ENCODE results near the gene TERT.

TERT gene

DNA sequence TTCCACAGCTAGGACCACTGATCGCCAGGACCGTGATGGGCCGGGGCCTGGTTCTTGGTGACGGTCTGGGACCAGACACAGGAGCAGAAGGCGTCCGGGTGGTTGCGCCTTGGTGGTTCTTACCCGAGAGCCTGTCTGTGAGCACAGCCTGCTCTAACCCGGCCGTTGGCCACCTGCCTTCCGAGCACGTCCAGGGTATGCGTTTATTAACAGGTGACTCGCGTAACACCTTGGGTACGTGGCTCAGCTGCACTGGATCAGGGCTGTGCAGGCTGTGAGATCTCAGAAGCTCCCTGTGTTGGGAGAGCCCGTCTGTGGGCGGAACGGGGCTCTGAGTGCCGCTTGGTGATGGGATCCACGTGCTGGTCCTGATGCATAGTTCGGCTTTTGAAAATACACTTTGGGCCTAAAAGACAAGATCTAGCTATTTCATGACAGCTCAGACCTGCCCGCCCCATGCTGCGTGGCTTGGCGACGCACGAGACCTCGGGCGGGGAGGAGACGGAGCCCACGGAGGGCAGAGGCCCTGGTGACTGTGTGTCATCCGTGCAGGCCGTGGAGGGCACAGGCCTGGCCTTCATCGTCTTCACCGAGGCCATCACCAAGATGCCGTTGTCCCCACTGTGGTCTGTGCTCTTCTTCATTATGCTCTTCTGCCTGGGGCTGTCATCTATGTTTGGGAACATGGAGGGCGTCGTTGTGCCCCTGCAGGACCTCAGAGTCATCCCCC, 76.4 kb downstream of the TERT start:
- no peaks in the 10 kb centered on the region for H3K9me3 Mint-ChIP-seq
- H3K4me3 Mint-ChIP-seq: no peak overlapping the region
- no peaks in the 10 kb centered on the region for H3K27me3 Mint-ChIP-seq
- no peak overlapping the region for H3K27ac Mint-ChIP-seq
- H3K36me3 Mint-ChIP-seq (ENCODE audit: low read depth): no peaks in the 10 kb centered on the region
- no peaks in the 10 kb centered on the region for H3K4me1 Mint-ChIP-seq (ENCODE audit: low read depth)

DNA sequence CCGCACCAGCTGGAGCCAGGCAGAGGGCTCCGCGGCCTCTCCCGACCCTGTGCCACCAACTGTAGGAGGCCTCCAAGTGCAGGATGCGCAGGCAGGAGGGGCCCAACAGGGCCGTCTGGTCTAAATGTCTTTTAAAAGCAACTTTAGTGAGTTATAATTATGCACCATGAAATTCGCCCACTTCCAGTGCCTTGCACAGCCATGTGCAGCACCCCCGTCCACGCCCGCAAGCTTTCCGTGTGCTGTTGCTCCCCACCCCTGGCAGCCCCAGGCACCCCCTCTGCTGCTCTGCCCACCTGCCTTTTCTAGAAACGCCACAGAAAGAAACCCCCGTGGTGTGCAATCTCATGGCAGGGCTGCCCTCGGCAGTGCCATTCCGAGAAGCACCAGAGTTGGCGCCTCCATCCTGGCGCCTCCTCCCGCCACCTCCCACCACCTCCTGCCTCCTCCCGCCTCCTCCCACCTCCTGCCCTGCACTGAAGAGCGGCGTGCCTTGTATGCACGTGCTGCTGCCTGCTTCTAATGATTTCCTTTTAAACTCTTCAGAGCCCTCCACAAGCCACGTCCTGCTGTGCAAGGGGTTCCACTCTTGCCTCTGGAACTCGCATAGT, 77.2 kb downstream of the TERT start:
- H3K27ac Mint-ChIP-seq: no peak overlapping the region
- no peaks in the 10 kb centered on the region for H3K9me3 Mint-ChIP-seq
- H3K36me3 Mint-ChIP-seq (ENCODE audit: low read depth): no peaks in the 10 kb centered on the region
- no peak overlapping the region for H3K4me3 Mint-ChIP-seq
- H3K4me1 Mint-ChIP-seq (ENCODE audit: low read depth): no peaks in the 10 kb centered on the region
- H3K27me3 Mint-ChIP-seq: no peaks in the 10 kb centered on the region

DNA sequence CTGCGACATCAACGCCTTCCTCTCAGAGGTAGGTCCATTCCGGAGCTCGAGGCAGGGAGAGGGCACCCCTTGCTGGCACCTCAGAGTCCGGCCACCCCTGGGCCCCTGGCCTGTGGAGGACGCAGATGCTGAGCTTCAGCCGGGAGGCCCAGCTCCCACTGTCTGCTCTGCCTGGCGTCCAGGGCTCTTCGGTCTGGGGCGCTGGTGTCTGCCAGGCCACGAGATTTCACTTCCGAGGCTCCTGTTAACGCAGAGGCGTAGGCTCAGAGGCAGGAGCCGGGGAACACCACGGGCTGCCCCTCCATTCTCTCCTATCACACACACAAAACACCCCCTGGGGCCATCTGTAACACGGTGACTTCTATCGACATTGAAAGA, 78.0 kb downstream of the TERT start:
- Mint-ChIP-seq H3K4me3 (no peak overlapping the region), H3K9me3 (no peaks in the 10 kb centered on the region), H3K27ac (no peak overlapping the region), H3K4me1 (ENCODE audit: low read depth) (no peaks in the 10 kb centered on the region), H3K27me3 (no peaks in the 10 kb centered on the region), H3K36me3 (ENCODE audit: low read depth) (no peaks in the 10 kb centered on the region)

DNA sequence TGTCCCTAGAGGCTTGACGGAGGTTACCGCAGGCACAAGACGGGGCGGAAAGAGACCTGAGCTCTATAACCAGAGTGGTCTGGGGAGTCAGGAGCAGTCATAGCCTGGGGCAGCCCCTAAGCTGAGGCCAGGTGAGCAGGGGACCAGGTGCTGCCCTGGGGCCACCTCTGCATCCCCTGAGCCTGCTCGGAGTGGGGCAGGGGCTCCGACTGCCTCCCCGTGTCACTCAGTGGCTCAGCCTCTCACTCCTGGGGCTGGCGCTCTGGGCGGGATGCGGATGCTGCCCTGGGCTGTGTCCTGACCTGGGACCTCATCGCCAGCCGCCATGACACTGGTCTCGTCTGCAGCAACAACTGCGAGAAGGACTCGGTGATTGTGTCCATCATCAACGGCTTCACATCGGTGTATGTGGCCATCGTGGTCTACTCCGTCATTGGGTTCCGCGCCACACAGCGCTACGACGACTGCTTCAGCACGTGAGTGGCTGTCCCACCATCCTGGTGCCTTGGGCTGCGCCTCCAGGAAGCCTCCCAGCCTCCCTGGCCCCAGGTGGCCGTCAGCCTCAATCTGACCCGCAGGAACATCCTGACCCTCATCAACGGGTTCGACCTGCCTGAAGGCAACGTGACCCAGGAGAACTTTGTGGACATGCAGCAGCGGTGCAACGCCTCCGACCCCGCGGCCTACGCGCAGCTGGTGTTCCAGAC, 78.5 kb downstream of the TERT start:
- no peak overlapping the region for H3K4me3 Mint-ChIP-seq
- H3K4me1 Mint-ChIP-seq (ENCODE audit: low read depth): no peaks in the 10 kb centered on the region
- H3K27me3 Mint-ChIP-seq: no peaks in the 10 kb centered on the region
- H3K36me3 Mint-ChIP-seq (ENCODE audit: low read depth): no peaks in the 10 kb centered on the region
- no peak overlapping the region for H3K27ac Mint-ChIP-seq
- H3K9me3 Mint-ChIP-seq: no peaks in the 10 kb centered on the region

DNA sequence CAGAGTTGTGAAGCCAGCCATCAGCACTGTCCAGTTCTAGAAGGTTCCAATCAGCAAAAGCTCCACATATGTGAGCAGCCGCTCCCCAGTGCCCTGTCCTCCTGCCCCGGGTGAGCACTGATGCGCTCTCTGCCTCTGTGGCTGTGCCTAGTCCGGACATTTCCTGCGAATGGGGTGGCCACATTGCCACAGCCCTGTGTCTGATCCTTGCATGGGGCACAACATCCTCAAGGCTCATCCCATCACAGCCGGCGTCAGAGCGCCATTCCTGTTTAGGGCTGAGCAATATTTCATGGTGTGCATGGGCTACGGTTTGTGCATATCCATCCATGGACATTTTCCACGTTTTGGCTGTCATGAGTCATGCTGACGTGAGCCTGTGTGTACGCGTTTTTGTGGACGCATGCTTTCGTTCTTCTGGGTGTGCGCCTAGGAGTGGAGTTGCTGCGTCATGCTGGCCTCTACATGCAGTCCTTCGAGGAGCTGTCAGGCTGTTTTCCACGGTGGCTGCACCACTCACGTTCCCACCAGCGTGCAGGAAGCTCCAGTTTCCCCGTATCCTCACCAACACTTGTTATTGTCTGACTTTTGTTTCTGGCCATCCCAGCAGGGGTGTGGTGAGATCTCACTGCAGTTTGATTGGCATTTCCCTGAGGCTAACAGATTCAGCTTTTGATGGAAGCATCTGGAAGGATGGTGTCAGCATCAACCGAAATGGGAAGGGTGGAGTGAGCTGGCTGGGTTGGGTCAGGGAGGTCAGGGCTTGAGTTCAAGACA, 79.4 kb downstream of the TERT start:
- Mint-ChIP-seq H3K4me1 (ENCODE audit: low read depth) (no peaks in the 10 kb centered on the region), H3K9me3 (no peaks in the 10 kb centered on the region), H3K27me3 (no peaks in the 10 kb centered on the region), H3K36me3 (ENCODE audit: low read depth) (no peaks in the 10 kb centered on the region), H3K27ac (no peak overlapping the region), H3K4me3 (no peak overlapping the region)

DNA sequence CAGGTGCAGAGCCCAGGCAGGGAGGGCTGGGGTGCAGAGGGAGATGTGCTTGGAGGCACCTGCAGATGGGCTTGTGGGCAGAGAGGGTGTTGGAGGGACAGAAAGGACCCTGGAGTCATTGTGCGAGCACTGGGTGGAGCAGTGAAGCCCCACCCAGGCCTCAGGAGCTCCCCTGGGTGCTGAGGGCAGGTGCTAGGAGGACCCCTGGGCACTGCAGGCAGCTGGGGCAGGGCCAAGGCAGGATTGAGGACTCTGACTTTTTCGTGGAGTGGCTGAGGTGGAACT, 80.0 kb downstream of the TERT start:
- Mint-ChIP-seq H3K27ac (no peak overlapping the region), H3K9me3 (no peaks in the 10 kb centered on the region), H3K4me3 (no peak overlapping the region), H3K36me3 (ENCODE audit: low read depth) (no peaks in the 10 kb centered on the region), H3K27me3 (no peaks in the 10 kb centered on the region), H3K4me1 (ENCODE audit: low read depth) (no peaks in the 10 kb centered on the region)

DNA sequence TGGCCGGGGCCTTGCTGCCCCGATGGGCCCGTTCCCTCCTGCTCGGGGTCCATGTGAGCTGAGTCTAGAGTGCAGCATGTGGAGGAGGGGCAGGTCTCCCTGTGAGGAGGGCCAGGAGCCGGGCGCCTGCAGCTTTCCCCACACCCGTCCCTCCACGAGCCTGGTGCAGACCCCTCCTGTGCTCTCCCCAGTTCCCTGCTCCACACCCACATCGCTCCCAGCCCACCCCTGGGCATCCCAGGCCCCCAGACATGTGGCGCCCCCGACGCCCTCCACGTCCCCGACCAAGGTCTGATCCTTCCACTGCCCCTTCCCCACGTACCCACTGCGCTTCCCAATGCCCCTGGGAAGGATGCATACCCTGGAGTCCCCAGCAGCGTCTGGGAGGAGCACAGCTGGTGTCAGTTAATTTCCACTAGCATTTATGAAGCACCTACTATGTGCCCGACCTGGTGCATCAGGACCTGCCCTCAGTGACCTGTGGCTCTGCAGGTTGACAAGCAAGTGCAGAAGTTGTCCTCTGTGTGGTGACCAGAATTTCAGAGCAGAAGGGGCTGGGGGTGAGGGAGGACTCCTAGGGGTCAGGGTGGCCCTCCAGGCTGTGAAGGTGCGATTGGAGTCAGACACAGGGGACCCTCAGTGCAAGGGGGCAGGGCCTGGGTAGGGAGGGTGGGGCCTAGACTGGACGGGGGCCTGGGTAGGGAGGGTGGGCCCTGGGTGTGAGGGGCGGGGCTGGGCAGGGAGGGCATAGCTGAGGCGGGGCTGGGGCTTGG, 80.5 kb downstream of the TERT start:
- no peaks in the 10 kb centered on the region for H3K4me1 Mint-ChIP-seq (ENCODE audit: low read depth)
- H3K36me3 Mint-ChIP-seq (ENCODE audit: low read depth): no peaks in the 10 kb centered on the region
- H3K9me3 Mint-ChIP-seq: no peaks in the 10 kb centered on the region
- no peak overlapping the region for H3K27ac Mint-ChIP-seq
- no peaks in the 10 kb centered on the region for H3K27me3 Mint-ChIP-seq
- no peak overlapping the region for H3K4me3 Mint-ChIP-seq

DNA sequence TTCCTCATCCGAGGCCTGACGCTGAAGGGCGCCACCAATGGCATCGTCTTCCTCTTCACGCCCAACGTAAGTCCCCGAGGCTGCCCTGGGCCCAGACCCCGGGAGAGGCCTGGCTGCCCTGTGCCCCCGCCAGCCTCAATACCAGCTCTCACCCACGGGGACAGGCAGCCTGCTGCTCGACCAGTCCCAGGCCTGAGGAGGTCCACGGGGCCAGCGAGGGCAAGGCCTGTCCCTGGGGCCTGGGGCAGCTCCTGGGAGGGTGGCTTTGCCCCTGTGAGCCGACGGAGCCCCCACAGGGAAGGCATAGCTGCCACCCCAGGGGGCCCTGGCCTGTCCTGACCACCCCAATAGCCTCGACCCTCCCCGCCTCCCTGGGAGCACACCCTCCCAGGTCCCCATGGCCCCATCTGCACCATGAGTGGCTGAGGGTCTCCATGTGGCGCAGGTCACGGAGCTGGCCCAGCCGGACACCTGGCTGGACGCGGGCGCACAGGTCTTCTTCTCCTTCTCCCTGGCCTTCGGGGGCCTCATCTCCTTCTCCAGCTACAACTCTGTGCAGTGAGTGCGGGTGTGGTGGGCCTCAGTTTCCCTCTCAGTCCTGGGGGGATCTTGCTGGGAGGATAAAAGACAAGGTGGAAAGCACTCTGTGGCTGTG, 81.2 kb downstream of the TERT start:
- Mint-ChIP-seq H3K27me3 (no peaks in the 10 kb centered on the region), H3K36me3 (ENCODE audit: low read depth) (no peaks in the 10 kb centered on the region), H3K4me1 (ENCODE audit: low read depth) (no peaks in the 10 kb centered on the region), H3K27ac (no peak overlapping the region), H3K4me3 (no peak overlapping the region), H3K9me3 (no peaks in the 10 kb centered on the region)

DNA sequence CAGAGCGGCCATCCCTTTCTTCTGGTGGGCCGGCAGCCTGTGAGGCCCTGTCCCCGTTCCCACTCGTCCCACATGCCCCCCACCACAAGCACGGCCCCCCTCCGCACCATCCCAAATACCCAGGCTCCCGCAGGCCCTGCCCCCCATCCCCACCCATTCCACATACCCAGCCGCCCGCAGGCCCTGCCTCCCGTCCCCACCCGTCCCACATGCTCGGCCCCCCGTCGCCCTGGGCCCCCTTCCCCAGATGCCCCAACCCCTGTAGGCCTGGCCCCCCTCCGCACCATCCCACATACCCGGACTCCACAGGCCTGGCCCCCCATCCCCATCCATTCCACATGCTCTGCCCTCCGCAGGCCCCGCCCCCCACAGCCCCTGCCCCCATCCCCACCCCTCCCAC, 82.0 kb downstream of the TERT start:
- H3K36me3 Mint-ChIP-seq (ENCODE audit: low read depth): no peaks in the 10 kb centered on the region
- H3K4me1 Mint-ChIP-seq (ENCODE audit: low read depth): no peaks in the 10 kb centered on the region
- no peaks in the 10 kb centered on the region for H3K9me3 Mint-ChIP-seq
- no peaks in the 10 kb centered on the region for H3K27me3 Mint-ChIP-seq
- no peak overlapping the region for H3K27ac Mint-ChIP-seq
- H3K4me3 Mint-ChIP-seq: no peak overlapping the region

DNA sequence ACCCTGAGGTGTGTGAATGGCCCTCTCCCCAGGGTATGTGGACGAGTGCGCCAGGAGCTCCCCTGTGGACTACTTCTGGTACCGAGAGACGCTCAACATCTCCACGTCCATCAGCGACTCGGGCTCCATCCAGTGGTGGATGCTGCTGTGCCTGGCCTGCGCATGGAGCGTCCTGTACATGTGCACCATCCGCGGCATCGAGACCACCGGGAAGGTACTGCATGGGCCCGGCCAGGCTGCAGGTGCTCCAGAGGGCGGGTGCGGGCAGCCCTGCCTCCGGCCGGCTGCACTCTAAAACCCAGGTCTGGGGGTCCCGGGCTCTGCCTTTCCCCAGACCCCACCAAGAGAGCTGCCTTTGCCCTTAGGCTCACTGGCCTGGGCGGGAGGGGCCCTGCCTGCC, 82.6 kb downstream of the TERT start:
- Mint-ChIP-seq H3K36me3 (ENCODE audit: low read depth) (no peaks in the 10 kb centered on the region), H3K27me3 (no peaks in the 10 kb centered on the region), H3K4me3 (no peak overlapping the region), H3K9me3 (no peaks in the 10 kb centered on the region), H3K4me1 (ENCODE audit: low read depth) (no peaks in the 10 kb centered on the region), H3K27ac (no peak overlapping the region)

DNA sequence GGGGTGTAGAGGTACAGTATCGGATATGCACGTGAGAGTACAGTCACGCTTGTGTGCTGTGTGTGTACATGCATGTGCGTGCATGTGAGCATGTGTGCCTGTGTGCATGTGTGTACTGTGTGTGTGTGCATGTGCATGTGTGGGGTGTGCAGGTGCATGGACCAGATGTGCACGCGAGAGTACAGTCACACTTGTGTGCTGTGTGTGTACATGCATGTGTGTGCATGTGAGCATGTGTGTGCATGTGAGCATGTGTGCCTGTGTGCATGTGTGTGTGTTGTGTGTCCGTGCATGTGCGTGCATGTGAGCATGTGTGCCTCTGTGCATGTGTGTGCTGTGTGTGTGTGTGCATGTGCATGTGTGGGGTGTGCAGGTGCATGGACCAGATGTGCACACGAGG, 83.2 kb downstream of the TERT start:
- Mint-ChIP-seq H3K27me3 (no peaks in the 10 kb centered on the region), H3K4me1 (ENCODE audit: low read depth) (no peaks in the 10 kb centered on the region), H3K27ac (no peak overlapping the region), H3K9me3 (no peaks in the 10 kb centered on the region), H3K36me3 (ENCODE audit: low read depth) (no peaks in the 10 kb centered on the region), H3K4me3 (no peak overlapping the region)

DNA sequence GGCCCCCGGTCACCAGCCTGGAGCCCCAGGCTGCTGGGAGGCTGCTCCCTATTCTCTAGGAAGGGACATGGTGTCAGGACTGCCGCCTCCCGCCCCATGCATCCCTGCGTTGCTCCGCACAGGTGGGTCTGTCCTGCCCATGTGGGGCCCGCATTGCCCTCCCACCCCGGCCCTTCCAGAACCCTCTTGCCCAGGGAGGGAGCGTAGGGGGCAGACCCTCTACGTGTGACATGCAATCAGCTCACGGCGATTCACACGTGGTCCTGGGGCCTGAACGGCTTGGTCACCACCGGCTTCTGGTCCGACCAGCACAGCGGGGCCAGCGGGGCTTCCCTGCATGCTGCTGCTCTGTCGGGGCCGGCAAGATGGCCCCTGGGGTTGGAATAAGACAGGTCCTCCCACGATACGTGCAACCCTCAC, 84.0 kb downstream of the TERT start:
- Mint-ChIP-seq H3K27ac (no peak overlapping the region), H3K4me1 (ENCODE audit: low read depth) (no peaks in the 10 kb centered on the region), H3K27me3 (peaks cover 4% of the 10 kb centered on the region), H3K9me3 (no peaks in the 10 kb centered on the region), H3K36me3 (ENCODE audit: low read depth) (no peaks in the 10 kb centered on the region), H3K4me3 (no peak overlapping the region)

DNA sequence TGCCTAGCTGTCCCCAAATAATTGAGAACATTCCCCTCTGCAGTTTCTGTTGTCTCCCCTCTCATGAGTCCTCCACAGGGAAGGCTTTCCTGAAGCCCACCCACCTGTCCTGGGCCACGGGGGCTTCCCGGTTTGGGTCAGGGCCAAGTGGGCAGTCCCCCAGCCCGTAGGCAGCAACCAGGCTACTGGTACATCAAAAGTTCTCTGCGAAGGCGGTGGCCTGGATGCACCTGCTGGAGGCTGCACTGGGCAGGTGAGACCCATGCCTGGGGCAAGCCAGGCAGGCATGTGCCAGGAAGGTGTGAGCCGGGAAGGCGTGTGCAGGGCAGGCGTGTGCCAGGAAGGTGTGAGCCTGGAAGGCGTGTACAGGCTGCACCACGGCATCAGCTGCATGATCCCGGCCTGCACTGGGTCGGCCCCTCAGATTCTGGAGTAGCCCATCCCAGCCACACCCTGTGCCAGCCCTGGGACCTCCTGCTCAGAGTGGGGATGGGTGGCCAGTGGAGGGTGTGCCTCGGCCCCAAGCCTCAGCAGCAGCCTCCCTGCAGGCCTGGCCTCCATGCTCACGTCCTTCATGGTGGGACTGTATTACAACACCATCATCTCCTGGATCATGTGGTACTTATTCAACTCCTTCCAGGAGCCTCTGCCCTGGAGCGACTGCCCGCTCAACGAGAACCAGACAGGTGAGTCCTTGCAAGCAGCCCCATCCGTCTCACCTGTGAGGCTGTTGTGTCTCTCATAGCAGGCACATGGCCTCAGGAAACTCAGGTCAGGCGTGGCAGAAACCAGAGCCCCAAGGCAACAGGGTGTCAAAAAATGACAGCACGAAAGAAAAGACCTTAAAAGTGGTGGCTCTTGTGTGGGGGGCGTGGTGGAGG, 84.7 kb downstream of the TERT start:
- H3K36me3 Mint-ChIP-seq (ENCODE audit: low read depth): no peaks in the 10 kb centered on the region
- H3K4me1 Mint-ChIP-seq (ENCODE audit: low read depth): no peaks in the 10 kb centered on the region
- no peaks in the 10 kb centered on the region for H3K9me3 Mint-ChIP-seq
- H3K4me3 Mint-ChIP-seq: no peak overlapping the region
- H3K27ac Mint-ChIP-seq: no peak overlapping the region
- peaks cover 4% of the 10 kb centered on the region for H3K27me3 Mint-ChIP-seq

DNA sequence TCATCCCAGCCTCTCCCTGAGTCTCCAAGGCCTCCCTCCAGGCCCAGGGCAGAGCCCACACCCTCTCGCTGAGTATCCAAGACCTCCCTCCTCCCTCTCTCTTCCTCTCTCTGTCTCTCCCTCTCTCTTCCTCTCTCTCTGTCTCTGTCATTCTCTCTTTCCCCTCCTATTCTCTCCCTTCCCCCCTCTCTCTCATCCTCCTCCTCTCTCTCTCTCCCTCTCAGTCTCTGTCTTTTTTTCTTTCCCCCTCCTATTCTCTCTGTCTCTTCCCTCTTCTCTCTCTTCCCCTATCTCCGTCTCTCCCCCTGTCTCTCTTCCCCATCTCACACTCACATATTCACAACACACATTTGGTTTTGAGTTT, 85.4 kb downstream of the TERT start:
- H3K27ac Mint-ChIP-seq: no peak overlapping the region
- H3K36me3 Mint-ChIP-seq (ENCODE audit: low read depth): no peaks in the 10 kb centered on the region
- H3K9me3 Mint-ChIP-seq: no peaks in the 10 kb centered on the region
- no peak overlapping the region for H3K4me3 Mint-ChIP-seq
- no peaks in the 10 kb centered on the region for H3K4me1 Mint-ChIP-seq (ENCODE audit: low read depth)
- peaks cover 4% of the 10 kb centered on the region for H3K27me3 Mint-ChIP-seq
